ENCODE measurements around the gene TMEM217.

GRCh38 chr6:37171201-37171969, 86.6 kb downstream of the TMEM217 start:
- TF ChIP-seq CTCF (IDR thresholded peaks at IDR 0.05) = no peak
- TF ChIP-seq EP300 (IDR thresholded peaks at IDR 0.05) = no peak
- TF ChIP-seq POLR2A (IDR thresholded peaks at IDR 0.05) = no peak
